HG03139 (cell line): ENCODE measurements around the gene NHERF2.

ENCODE experiments used
- ATAC-seq: cut with Tn5 transposase; IDR thresholded peaks from one replicate; pipeline ENCODE4 v1.9.1; 2021; ENCODE audit not compliant: unreplicated experiment

NHERF2 gene

GRCh38 chr16:2038382-2039231, 11.9 kb downstream of the NHERF2 start:
- ATAC-seq = no peak

- ATAC-seq = no peak
Observed at GRCh38 chr16:2039274-2040031, 12.8 kb downstream of the NHERF2 start.

GRCh38 chr16:2040041-2040786, 13.5 kb downstream of the NHERF2 start:
- ATAC-seq = no peak

- no peak for ATAC-seq
Observed at GRCh38 chr16:2040787-2041522, 14.3 kb downstream of the NHERF2 start.

GRCh38 chr16:2042171-2042985, 15.7 kb downstream of the NHERF2 start:
- no peak for ATAC-seq

GRCh38 chr16:2042986-2043666, 16.4 kb downstream of the NHERF2 start:
- ATAC-seq = no peak

- ATAC-seq = no peak
Observed at GRCh38 chr16:2043667-2044451, 17.2 kb downstream of the NHERF2 start.

- ATAC-seq = no peak
Observed at GRCh38 chr16:2044541-2044940, 17.8 kb downstream of the NHERF2 start.

- no peak for ATAC-seq
Observed at GRCh38 chr16:2045965-2046892, 19.5 kb downstream of the NHERF2 start.

- no peak for ATAC-seq
Observed at GRCh38 chr16:2046893-2047329, 20.2 kb downstream of the NHERF2 start.

GRCh38 chr16:2047330-2048115, 20.8 kb downstream of the NHERF2 start, which contains the start of the genes NTHL1 and TSC2:
Gene NTHL1 (minus strand): TSS chr16:2047834. CDS start chr16:2047823, 11 bp downstream.
Gene TSC2 (plus strand): TSS chr16:2047985. CDS start chr16:2048616, 631 bp downstream.
- peak; percentile 91 for ATAC-seq

GRCh38 chr16:2048116-2048543, 21.4 kb downstream of the NHERF2 start:
- ATAC-seq = no peak

- no peak for ATAC-seq
Observed at GRCh38 chr16:2053211-2053610, 26.5 kb downstream of the NHERF2 start.

GRCh38 chr16:2053897-2054296, 27.2 kb downstream of the NHERF2 start:
- no peak for ATAC-seq

- ATAC-seq = no peak
Observed at GRCh38 chr16:2054543-2055245, 28.0 kb downstream of the NHERF2 start.

GRCh38 chr16:2056077-2056476, 29.4 kb downstream of the NHERF2 start:
- no peak for ATAC-seq
